ENCODE measurements around the gene SGTA.
A peak's percentile ranks its signal among the peaks of the same experiment; 100 is the strongest.
"Not testable (repeated sequence)": the region's sequence is repeated elsewhere in the genome, so short reads cannot be mapped to it uniquely, and the experiment has no call there.

SGTA gene, protein sequence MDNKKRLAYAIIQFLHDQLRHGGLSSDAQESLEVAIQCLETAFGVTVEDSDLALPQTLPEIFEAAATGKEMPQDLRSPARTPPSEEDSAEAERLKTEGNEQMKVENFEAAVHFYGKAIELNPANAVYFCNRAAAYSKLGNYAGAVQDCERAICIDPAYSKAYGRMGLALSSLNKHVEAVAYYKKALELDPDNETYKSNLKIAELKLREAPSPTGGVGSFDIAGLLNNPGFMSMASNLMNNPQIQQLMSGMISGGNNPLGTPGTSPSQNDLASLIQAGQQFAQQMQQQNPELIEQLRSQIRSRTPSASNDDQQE

DNA sequence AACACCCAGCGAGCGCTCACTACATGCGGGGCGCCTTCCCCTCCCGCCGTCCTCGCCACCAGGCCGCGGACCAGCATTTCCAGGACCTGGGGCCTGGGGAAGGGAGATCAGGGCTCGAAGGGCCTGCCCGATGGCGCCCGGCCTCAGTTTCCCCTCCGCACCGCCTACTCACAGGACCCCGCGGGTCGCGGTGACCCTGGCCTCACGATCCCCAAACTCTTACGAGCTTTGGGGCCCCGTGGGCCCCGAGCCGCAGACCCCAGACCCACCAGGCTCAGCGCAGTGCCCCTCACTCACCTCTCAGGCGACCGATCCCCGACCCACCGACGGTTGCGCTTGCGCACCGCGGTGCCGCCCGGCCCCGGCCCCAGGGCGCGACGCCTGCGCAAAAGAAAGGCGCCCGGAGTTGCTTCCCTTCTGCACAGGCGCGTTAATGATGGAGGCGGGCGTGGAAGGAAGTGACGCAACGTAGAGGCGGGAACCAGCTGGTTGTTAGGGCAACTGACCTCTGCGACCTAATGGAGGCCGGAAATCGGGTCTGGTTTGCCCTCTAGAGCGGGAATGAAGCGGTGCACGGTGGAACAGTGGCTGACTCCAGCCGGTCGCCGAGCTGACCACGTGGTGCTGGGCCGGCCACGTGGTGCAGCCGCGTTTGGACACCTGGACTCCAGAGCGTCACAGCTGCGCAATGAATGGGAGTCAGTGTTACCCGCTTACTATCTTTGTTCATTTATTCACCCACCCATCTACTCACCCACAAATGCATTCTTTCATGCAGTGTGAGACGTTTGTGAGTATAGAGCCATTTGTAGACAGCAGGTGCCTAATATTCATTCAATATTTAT is at the start of gene SGTA:
Gene SGTA (minus strand): TSS at position 338 of the 845 bp plus-strand sequence. CDS start 14,205 bp downstream, outside the sequence.
- DNase-seq, result peak; percentile 97

DNA sequence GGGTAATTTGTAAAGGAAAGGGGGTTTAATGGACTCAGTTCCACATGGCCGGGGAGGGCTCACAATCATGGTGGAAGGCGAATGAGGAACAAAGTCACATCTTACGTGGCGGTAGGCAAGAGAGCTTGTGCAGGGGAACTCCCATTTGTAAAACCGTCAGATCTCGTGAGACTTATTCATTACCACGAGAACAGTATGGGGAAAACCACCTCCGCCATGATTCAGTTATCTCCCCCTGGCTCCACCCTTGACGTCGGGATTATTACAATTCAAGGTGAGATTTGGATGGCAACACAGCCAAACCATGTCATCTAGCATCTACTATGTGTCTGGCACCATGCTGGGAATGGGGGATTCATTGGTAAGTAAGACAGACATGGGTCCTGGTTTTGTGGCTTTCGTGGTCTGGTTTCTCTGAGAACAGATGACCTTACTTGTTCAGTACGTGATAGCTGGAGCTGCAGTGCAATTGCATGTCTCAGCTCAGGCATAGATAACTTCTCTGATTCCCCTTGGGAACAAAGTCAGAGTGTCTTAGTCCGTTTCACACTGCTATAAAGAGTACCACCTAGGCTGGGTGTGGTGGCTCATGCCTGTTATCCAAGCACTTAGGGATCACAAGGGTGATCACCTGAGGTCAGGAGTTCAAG is 44.9 kb upstream of the SGTA start:
- DNase-seq, result no peak

DNA sequence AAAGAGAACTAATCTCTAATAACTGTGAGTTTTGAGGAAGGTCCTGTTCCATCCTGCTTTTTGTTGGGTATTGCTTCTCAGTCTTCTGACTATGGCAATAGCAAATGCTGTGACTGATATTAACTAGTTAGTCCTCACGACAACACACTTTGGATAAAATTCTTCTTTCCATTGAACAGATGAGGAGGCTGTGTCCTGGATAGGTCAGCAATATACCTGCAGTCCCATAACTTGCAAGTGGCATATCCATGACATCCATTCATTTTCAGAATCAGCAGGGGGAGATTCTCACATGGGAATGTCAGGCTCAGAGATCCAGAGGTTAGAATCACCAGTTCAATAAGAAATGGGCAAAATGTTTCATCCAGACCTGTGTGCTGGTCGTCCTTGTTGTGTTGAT is 43.9 kb upstream of the SGTA start:
- DNase-seq, result no peak

DNA sequence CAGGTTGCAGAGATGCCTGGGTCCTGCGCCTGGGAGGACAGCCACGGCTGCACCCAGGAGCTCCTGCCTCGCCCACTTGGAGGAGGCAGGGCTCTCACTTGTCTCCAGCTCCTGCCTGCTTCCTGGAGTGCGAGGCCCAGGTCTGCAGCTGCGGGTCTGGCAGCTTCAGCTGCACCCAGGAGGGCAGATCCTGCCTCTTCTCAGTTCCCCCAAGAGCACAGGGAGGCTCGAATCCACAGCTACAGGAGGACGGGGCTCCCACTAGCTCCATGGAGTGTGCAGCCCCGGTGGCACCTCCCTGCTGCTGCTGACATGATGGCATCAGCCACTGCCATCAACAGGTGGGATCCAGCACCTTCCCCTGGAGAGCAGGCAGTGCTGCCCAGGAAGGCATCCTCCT is 41.1 kb upstream of the SGTA start:
- no peak for DNase-seq

DNA sequence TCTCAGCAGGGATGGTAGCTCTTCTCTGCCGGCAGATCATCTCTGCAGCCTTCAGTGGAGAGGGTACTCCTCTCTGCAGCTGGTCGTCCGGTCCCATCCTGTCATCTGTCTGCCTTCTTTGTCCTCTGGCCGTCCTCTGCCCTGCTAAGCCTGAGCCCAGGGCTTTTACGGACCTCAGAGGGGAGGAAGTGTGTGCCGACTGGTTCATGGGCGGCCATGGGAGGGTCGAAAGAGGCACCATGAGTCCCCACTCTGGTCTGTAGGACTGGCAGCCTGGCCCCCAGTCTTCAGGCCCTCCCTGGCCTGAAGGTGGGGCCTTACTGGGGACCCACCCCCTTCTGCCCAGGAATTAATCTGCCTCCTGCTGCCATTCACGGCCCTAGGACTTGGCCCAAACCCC is 40.6 kb upstream of the SGTA start:
- DNase-seq, result no peak

DNA sequence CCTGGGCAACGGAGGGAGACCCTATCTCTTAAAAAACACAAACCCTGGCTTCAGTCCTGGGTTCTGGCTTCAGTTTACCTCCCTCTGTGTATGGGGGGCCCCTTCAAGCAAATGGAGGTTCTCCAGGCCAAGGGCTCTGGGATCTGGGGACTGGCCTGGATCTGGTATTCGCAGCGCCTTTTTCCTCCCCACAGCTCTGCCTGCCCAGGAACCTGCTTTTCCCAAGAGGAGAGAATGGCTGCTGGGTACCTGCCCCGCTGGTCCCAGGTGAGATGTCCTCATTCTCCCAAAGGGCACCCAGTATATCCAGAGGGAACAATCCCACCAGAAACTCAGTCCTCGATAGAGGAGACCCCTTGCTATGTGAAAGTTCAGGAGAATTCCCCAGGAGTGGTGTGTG is 39.8 kb upstream of the SGTA start:
- no peak for DNase-seq

DNA sequence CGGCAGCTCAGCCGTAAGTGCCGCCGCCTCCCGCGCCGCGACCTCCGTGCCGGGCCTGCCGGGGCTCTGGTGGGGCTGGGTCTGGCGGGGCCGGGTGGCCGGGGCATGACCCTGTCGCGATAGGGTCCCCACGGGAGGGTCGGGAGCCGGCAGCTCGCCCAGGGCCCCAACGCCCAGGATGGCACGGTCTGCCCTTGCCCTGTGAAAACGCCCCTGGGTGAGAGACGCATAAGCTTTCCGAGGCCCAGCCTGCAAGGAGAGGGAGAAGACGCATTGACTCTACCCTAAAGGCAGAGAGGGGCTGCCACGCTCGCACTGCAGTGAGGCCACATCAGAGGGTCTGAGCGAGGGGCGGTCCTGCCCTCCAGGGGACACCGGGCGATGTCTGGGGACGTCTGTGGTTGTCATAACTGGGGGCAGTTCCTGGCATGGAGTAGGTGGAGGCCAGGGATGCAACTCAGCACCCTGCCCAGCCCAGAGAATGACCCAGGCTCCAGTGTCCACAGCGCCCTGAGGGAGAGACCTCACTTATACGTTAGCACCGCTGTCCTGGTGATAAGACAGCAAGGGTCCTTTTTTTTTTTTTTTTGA is 37.1 kb upstream of the SGTA start:
- no peak for DNase-seq

DNA sequence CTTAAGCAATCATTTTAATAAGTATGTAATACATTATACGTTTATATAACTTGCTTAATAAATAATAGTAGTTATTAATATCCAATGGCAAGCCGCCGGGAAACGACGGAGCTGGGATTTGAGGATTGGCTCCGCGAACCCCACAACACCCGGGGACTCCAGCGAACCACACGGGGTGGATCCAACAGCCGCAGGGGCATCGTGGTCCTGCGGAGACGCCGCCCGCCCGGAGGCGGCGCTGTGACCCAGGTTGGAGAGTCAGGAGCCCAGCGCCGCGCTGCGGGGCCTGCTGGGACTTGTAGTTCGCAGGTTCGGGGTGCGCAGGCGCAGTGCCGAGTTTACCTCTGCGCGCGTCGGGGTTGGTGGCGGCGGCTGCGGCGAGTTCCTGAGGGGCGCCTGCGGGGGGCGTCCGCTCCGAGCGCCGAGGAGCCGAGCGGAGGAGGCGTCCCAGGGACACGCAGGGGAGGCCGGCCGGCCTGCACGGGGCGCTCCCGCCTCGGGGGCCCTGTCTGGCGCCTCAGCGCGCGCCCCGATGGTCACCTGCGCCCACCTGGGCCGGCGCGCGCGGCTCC is 36.6 kb upstream of the SGTA start, which contains the start of gene ZNF554:
Gene ZNF554 (plus strand): TSS at position 329 of the 572 bp plus-strand sequence. CDS start 204 bp downstream, at position 533.
- DNase-seq, result peak; percentile 95

DNA sequence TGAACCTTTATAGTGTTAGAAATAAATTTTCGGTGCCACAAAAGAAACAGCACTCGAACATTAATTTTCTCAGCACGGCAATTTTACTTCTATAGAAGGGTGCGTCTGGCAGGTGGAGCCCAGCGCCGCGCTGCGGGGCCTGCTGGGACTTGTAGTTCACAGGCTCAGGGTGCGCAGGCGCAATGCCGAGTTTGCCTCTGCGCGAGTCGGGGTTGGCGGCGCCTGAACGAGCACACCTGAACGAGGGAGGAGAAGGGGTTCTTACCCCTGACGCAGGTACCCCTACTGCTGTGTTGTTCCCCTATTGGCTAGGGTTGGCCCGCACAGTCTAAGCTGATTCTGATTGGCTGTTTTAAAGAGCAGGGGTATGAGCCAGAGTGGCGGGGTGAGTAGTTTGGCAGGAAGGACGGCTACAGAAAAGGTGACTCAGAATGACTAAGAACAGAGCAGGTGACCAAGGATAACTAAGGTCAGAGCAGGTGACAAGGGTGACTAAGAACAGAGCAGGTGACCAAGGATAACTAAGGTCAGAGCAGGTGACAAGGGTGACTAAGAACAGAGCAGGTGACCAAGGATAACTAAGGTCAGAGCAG is 34.3 kb upstream of the SGTA start:
- not testable (repeated sequence) for DNase-seq

DNA sequence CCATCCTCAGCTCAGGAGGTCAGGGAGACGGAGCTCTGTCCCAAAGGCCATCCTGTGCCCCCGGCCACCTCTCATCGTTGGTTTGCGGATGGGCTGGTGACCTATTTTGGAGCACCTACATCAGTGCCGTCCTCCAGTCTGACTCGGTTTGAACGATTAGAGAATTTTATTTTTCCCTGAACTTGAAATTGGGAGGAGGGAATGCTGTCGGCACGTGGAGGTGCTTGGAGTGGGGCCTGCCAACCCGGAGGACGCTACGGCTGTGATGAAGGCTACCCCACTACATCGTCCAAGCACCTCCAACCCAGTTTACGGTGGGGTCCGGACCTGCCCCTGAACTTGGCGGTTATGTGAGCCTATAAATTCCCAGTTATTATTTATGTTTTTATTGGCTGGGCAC is 33.6 kb upstream of the SGTA start:
- no peak for DNase-seq

DNA sequence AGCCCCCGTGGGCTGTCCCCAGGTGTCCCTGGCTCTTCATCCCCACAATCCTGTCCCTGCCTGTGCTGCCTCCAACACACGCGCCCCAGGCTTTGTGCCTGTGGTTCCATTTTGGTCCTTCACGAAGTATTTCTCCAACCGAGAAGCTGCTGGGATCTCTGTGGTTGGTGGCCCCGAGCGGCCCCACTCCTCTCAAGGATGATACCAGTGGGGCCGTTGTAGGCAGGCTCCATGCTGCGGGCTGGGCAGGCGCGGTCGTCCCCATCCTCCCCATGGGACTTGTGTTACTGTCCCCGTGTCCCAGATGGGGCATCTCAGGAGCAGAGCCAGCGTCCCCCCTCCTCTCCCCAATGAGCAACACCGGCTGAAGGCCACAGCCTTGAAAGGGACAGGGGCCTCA is 32.9 kb upstream of the SGTA start:
- no peak for DNase-seq

DNA sequence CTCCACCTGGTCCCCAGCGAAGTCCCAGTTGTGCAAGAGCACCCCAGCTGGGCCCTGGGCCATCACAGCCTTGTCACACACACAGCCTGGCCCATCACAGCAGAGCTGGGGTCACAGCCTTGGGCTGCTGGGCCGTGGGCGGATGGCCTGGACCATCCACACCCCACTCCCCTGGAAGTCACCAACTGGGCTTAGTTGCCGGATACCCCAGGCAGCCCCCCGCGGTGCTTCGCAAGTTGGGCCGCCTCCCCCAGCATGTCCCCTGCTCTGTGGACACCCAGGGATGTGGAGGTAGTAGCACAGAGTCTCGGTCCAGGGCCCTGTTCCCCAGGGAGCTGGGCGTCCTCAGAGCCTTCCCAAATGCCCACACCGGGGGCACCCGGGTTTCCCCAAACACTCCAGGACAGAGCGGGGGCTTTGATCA is 32.1 kb upstream of the SGTA start:
- DNase-seq, result no peak

DNA sequence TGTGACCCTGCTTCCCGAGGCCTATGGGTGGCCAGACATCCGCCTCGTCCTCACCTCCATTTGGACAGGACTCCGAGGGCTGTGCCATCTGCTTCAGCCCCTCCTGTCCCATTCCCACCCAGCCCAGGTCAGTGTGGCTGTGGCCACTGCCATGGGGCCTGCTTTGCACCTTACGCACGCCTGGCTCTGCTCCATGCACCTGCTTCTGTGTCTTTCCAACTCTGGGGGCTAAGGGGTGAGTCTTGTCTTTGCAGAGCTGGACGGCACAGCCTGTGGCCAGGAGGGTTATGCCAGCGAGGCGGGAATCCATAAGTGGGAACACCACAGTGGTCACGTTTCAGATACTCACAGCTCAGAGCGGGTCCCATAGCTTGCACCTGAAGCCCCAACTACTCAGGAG is 31.4 kb upstream of the SGTA start:
- no peak for DNase-seq

DNA sequence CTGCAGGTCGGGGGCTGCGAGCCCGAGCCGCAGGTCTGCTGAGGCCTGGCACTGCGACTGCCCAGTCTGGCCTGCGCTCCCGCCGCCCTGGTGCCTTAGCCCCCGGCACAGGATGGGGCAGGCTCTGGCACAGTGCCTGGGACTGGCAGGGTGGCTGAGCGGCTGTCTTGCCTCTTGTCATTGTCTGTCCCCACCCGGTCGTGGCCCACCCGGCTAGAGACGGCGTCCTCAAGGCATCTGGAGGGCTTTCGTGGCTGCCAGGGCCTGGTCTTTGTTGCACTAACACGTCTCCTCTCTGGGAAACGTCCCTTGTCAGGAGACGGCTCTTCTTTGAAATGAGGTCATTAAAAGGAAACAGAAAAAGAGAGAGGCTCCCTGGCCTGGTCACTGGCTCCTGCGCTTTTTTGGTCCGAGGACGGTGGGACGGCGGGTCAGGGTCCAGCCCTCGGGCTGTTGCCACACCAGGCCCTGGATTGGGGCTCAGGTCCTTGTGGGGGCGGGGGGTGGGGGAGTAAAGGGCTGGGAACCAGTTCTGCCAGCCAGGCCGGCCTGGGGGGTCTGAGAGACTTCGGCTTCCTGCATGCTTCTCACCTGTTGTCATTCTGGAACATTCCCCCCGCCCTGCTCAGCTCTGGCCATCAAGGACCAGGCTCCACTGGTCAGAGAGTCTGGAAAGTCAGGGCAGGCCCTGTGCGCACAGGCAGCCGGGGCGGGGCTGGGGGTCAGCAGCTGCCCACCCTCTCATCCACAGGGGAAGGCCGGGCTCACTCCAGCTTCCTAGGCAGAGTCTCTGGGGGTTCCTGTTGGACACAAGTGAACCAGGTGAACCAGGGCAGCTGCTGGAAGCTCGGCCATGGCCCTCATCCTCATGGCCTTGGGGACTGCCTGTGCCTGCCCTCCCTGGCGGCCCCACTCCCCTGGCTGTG is 30.4 kb upstream of the SGTA start:
- DNase-seq, result no peak

DNA sequence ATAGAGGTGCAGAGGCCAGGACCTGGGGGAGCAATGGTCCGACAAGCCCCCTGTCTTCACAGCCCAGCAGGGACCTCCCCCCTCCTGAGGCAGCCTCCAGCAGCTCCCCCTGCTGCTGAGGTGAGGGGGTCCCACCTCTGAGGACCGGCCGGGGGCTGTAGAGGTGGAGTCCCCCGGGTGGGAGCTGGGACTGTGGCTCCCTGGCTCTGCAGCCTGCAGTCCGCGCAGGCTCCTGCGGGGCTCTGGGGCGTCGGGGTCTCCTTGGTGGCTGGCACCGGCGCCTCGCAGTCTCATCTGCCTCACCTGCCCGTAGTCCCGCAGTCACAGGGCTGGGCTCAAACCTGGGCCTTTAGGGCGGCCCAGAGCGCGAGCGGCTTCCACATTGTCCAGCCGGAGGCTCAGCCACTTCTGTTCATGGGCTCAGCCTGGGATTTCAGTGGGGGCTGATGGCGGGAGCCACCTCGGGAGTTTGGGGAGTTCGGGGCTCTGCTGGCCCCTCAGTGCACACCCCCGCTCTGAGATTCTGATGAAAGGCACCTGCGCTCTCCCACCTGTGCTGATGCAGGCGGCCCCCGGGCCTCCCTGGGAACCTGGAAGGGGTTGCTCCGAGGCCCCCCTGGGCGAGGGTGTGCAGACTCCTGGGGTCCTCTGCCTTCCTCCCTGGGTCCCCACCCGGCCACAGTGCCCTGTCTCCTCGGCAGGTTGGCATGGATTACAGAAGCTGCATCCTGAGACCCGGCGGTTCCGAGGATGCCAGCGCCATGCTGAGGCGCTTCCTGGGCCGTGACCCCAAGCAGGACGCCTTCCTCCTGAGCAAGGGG is 29.6 kb upstream of the SGTA start:
- no peak for DNase-seq

DNA sequence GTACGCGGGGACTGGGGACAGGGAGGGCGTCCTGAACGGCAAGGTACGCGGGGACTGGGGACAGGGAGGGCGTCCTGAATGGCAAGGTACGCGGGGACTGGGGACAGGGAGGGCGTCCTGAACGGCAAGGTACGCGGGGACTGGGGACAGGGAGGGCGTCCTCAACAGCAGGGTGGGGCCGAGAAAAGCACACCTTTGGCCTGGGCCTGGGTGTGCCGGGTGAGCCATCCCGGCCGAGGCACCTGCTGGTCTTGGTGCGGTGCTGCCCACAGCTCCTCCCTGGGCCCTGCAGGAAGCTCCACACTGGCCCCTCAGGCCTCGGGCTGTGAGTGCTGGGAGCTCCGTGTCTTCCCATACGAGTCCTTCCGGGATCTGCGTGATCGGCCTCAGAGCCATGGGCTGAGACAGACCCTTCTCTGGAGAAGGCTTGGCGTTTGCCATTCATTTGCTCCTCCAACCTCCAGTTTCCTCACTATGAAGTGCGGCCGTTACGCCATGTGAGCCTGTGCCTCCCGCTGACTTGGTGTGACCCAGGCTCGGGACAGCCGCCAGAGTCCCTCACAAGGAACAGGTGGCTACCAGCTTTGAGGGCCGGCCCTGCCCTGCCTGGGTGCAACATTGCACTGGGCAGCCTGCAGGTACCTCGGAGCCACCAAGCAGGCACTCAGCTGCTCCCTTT is 28.8 kb upstream of the SGTA start:
- no peak for DNase-seq

DNA sequence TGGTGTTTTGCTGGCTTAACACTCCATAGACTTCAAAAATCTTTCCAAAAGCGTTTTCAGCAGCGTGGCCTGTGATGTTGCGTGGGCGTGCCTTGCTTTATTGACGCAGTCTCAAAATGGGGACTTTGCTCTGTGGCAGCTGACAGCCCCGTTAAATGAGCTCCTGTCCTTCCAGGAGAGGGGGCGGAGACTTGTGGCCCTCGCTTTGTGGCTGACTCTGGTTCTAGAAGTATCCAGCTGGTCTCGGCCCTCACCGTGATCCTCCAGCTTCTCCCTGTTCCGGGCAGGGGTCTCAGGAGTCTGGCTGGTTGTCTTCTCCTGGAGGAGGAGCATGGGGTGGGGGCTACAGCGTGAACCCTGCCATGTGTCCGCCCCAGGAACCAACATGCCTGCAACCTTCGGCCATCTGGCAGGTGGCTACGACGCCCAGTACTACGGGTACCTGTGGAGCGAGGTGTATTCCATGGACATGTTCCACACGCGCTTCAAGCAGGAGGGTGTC is 28.2 kb upstream of the SGTA start:
- no peak for DNase-seq

DNA sequence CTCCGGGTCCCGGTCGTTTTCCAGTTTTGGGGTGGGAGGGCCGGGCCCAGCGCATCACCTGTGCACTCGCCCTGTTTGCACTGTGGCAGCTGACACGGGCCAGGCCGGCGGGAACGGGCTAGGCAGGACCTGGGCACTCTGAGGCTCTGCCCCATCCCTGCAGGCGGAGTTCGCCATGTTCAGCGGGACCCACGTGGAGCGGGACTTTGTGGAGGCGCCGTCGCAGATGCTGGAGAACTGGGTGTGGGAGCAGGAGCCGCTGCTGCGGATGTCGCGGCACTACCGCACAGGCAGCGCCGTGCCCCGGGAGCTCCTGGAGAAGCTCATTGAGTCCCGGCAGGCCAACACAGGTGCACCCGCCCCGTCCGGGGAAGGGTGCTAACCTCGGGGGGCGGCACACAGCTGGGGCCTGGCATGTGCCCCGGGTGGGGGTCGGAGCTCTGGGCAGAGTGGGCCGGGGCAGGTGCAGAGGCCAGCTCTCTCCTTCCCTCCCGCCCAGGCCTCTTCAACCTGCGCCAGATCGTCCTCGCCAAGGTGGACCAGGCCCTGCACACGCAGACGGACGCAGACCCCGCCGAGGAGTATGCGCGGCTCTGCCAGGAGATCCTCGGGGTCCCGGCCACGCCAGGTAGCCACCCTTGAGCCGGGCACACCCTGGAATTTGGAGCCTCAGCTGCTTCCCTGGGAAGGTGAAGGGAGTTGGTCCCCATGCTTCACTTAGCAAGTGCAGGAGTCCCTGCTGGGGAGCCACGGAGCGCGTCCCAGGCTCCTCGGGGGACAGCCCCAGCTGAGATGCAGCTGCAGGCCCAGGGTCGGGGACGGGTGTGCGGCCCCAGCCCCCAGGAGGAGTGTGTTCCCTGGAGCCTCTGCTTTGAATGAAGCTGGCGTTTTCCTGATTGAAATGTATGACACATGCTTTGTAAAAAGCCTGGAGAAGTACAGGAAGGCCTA is 27.3 kb upstream of the SGTA start:
- no peak for DNase-seq
